ENCODE measurements around the gene LY6G6C.

LY6G6C gene

GRCh38 chr6:31734247-31734820, 12.8 kb upstream of the LY6G6C start:
- Histone ChIP-seq H3K27ac (ENCODE audit: low read depth, low read length) (peak overlapping the region; percentile 95), H3K36me3 (ENCODE audit: control insufficient read depth in 1 of 2, insufficient read depth in 2 of 2, low read length in 2 of 2) (peaks cover 26 to 33% of the 10 kb centered on the region in 2 experiments), H3K4me3 (ENCODE audit: low read depth, low read length) (peak overlapping the region; percentile 78), H3K4me1 (ENCODE audit: control insufficient read depth in 1 of 2, insufficient read depth in 2 of 2, low read length in 2 of 2) (peaks cover 24 to 27% of the 10 kb centered on the region in 2 experiments), H3K9ac (ENCODE audit: low read length) (peak overlapping the region; percentile 42), H3K18ac (ENCODE audit: low read length) (peak overlapping the region; percentile 31), H3K79me1 (ENCODE audit: low read length) (peaks cover 42% of the 10 kb centered on the region), H4K12ac (ENCODE audit: low read depth, low read length) (no peak overlapping the region), H3K14ac (ENCODE audit: low read length) (no peak overlapping the region), H2BK12ac (ENCODE audit: low read length) (peak overlapping the region; percentile 12), H3K79me2 (ENCODE audit: control insufficient read depth, insufficient read depth, low read length, poor library complexity) (peaks cover 26% of the 10 kb centered on the region), H3K9me3 (ENCODE audit: insufficient read depth, low read depth, low read length) (no peaks in the 10 kb centered on the region), H3K4me2 (ENCODE audit: low read length) (peak overlapping the region; percentile 89), H2AK5ac (ENCODE audit: low read length) (peak overlapping the region; percentile 14), H3K23ac (ENCODE audit: low read length) (no peak overlapping the region), H3K4ac (ENCODE audit: low read depth, low read length) (peak overlapping the region; percentile 56), H3K27me3 (ENCODE audit: insufficient read depth, low read length) (no peaks in the 10 kb centered on the region), H4K8ac (ENCODE audit: low read depth, low read length) (no peak overlapping the region), H2AFZ (ENCODE audit: insufficient read depth, low read length, poor library complexity) (no peak overlapping the region), H2BK120ac (ENCODE audit: insufficient read depth, low read length, poor library complexity) (no peak overlapping the region), H4K91ac (ENCODE audit: low read depth, low read length) (no peak overlapping the region), H2BK5ac (ENCODE audit: low read depth, low read length, poor library complexity) (peak overlapping the region; percentile 2)
- DNase-seq: no peak
- no CpG with 5 or more reads among the region's 2 CpGs for WGBS (ENCODE audit: extremely low coverage, insufficient coverage, insufficient read length)

DNA sequence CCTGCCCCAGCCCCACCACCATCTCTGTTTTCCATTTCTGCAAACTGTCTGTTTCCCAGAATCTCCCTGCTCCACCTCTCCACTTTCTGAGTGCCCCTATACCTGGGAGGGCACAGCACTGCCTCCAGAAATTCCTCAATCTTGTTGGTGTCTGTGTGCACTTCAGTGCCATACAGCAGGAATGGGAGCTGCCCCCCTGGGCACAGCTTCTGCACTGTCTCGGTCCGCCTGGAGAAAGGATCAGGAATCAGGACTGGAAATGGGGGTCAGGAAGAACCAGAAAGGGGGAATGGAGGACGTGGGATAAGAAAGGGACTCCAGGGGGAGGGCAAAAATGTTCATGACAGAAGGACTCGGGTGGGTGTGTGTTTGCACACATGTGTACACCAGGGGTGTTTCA, 12.2 kb upstream of the LY6G6C start:
- no CpG with 5 or more reads among the region's 4 CpGs for WGBS (ENCODE audit: extremely low coverage, insufficient coverage, insufficient read length)
- H3K9me3 ChIP-seq (ENCODE audit: insufficient read depth, low read depth, low read length): no peaks in the 10 kb centered on the region
- H3K79me2 ChIP-seq (ENCODE audit: control insufficient read depth, insufficient read depth, low read length, poor library complexity): peaks cover 28% of the 10 kb centered on the region
- H3K18ac ChIP-seq (ENCODE audit: low read length): no peak overlapping the region
- H3K4me1 ChIP-seq (ENCODE audit: control insufficient read depth in 1 of 2, insufficient read depth in 2 of 2, low read length in 2 of 2): peaks cover 23 to 25% of the 10 kb centered on the region in 2 experiments
- no peak overlapping the region for H3K4me3 ChIP-seq (ENCODE audit: low read depth, low read length)
- no peak overlapping the region for H2BK120ac ChIP-seq (ENCODE audit: insufficient read depth, low read length, poor library complexity)
- no peak overlapping the region for H2BK12ac ChIP-seq (ENCODE audit: low read length)
- peak overlapping the region; percentile 89 for H3K4me2 ChIP-seq (ENCODE audit: low read length)
- H2AFZ ChIP-seq (ENCODE audit: insufficient read depth, low read length, poor library complexity): no peak overlapping the region
- H3K9ac ChIP-seq (ENCODE audit: low read length): peak overlapping the region; percentile 28
- no peaks in the 10 kb centered on the region for H3K27me3 ChIP-seq (ENCODE audit: insufficient read depth, low read length)
- no peak overlapping the region for H3K27ac ChIP-seq (ENCODE audit: low read depth, low read length)
- no peak overlapping the region for H4K91ac ChIP-seq (ENCODE audit: low read depth, low read length)
- H2AK5ac ChIP-seq (ENCODE audit: low read length): no peak overlapping the region
- H2BK5ac ChIP-seq (ENCODE audit: low read depth, low read length, poor library complexity): no peak overlapping the region
- H3K14ac ChIP-seq (ENCODE audit: low read length): no peak overlapping the region
- no peak overlapping the region for H4K8ac ChIP-seq (ENCODE audit: low read depth, low read length)
- peak overlapping the region; percentile 56 for H3K4ac ChIP-seq (ENCODE audit: low read depth, low read length)
- DNase-seq: no peak
- no peak overlapping the region for H4K12ac ChIP-seq (ENCODE audit: low read depth, low read length)
- H3K23ac ChIP-seq (ENCODE audit: low read length): no peak overlapping the region
- peaks cover 27 to 34% of the 10 kb centered on the region in 2 experiments for H3K36me3 ChIP-seq (ENCODE audit: control insufficient read depth in 1 of 2, insufficient read depth in 2 of 2, low read length in 2 of 2)
- H3K79me1 ChIP-seq (ENCODE audit: low read length): peaks cover 42% of the 10 kb centered on the region

DNA sequence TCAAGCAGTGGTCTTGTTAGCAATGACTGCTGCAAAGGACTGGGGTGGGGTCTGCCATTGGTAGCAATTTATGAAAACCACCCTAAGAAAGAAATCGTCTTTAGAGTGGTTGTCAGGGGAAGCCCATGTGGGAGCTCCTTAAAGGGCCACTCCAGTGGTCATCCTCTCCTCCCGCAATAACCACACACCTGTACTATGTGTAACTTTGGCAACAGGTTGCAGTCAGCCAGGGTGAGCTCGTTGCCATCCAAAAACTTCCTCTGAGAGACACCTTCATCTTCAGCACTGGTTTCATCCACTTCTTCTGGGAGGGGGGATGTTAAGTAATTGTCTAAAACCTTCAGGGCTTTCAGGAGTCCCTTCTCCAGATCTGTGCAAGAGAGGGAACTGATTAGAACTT, 10.5 kb upstream of the LY6G6C start:
- Histone ChIP-seq H3K4me1 (ENCODE audit: control insufficient read depth in 1 of 2, insufficient read depth in 2 of 2, low read length in 2 of 2) (peaks cover 19% of the 10 kb centered on the region in 2 experiments), H3K18ac (ENCODE audit: low read length) (no peak overlapping the region), H4K91ac (ENCODE audit: low read depth, low read length) (no peak overlapping the region), H3K27me3 (ENCODE audit: insufficient read depth, low read length) (no peaks in the 10 kb centered on the region), H3K4ac (ENCODE audit: low read depth, low read length) (no peak overlapping the region), H3K23ac (ENCODE audit: low read length) (no peak overlapping the region), H3K79me1 (ENCODE audit: low read length) (peaks cover 31% of the 10 kb centered on the region), H2AK5ac (ENCODE audit: low read length) (no peak overlapping the region), H4K8ac (ENCODE audit: low read depth, low read length) (no peak overlapping the region), H3K4me2 (ENCODE audit: low read length) (no peak overlapping the region), H2BK5ac (ENCODE audit: low read depth, low read length, poor library complexity) (no peak overlapping the region), H3K79me2 (ENCODE audit: control insufficient read depth, insufficient read depth, low read length, poor library complexity) (peaks cover 29% of the 10 kb centered on the region), H3K4me3 (ENCODE audit: low read depth, low read length) (no peak overlapping the region), H2AFZ (ENCODE audit: insufficient read depth, low read length, poor library complexity) (no peak overlapping the region), H3K27ac (ENCODE audit: low read depth, low read length) (no peak overlapping the region), H3K9me3 (ENCODE audit: insufficient read depth, low read depth, low read length) (no peaks in the 10 kb centered on the region), H3K9ac (ENCODE audit: low read length) (no peak overlapping the region), H2BK120ac (ENCODE audit: insufficient read depth, low read length, poor library complexity) (no peak overlapping the region), H3K14ac (ENCODE audit: low read length) (no peak overlapping the region), H2BK12ac (ENCODE audit: low read length) (no peak overlapping the region), H4K12ac (ENCODE audit: low read depth, low read length) (no peak overlapping the region), H3K36me3 (ENCODE audit: control insufficient read depth in 1 of 2, insufficient read depth in 2 of 2, low read length in 2 of 2) (peaks cover 42 to 51% of the 10 kb centered on the region in 2 experiments)
- WGBS (ENCODE audit: extremely low coverage, insufficient coverage, insufficient read length): no CpG with 5 or more reads among the region's 3 CpGs
- DNase-seq: no peak

DNA sequence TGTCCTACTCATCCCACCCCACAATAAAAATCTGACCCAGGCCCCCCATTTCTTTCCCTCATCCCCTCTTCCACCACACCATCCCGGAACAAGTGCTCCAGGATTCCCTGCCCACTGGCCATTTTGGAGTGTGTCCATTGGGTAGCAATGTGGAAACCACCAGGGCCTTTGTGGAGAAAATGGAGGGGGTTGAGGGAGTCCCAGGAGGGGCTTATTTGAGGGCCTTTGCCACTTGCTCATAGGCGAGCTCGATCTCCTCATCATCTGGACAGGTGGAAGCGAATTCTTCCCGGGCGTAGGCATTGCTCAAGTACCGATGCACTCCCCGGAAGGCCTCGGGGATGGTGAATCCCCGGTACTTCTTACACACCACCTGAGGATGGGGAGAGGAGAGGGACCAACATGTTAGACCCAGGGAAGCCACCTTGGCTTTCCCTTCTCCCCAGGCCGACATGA, 9.1 kb upstream of the LY6G6C start:
- no peaks in the 10 kb centered on the region for H3K9me3 ChIP-seq (ENCODE audit: insufficient read depth, low read depth, low read length)
- no peak overlapping the region for H2BK5ac ChIP-seq (ENCODE audit: low read depth, low read length, poor library complexity)
- peaks cover 22% of the 10 kb centered on the region for H3K79me2 ChIP-seq (ENCODE audit: control insufficient read depth, insufficient read depth, low read length, poor library complexity)
- no peak overlapping the region for H2AFZ ChIP-seq (ENCODE audit: insufficient read depth, low read length, poor library complexity)
- H4K91ac ChIP-seq (ENCODE audit: low read depth, low read length): no peak overlapping the region
- H3K18ac ChIP-seq (ENCODE audit: low read length): no peak overlapping the region
- no peak overlapping the region for H4K8ac ChIP-seq (ENCODE audit: low read depth, low read length)
- no peak overlapping the region for H2AK5ac ChIP-seq (ENCODE audit: low read length)
- H3K27ac ChIP-seq (ENCODE audit: low read depth, low read length): peak overlapping the region; percentile 95
- peaks cover 20% of the 10 kb centered on the region for H3K79me1 ChIP-seq (ENCODE audit: low read length)
- no peaks in the 10 kb centered on the region for H3K27me3 ChIP-seq (ENCODE audit: insufficient read depth, low read length)
- H3K4ac ChIP-seq (ENCODE audit: low read depth, low read length): no peak overlapping the region
- H3K14ac ChIP-seq (ENCODE audit: low read length): no peak overlapping the region
- no peak overlapping the region for H3K9ac ChIP-seq (ENCODE audit: low read length)
- H3K4me3 ChIP-seq (ENCODE audit: low read depth, low read length): no peak overlapping the region
- peaks cover 14% of the 10 kb centered on the region in 2 experiments for H3K4me1 ChIP-seq (ENCODE audit: control insufficient read depth in 1 of 2, insufficient read depth in 2 of 2, low read length in 2 of 2)
- DNase-seq: peak in 1 of 2 donors; percentile 23
- H3K36me3 ChIP-seq (ENCODE audit: control insufficient read depth in 1 of 2, insufficient read depth in 2 of 2, low read length in 2 of 2): peaks cover 45 to 63% of the 10 kb centered on the region in 2 experiments
- H2BK12ac ChIP-seq (ENCODE audit: low read length): no peak overlapping the region
- no peak overlapping the region for H4K12ac ChIP-seq (ENCODE audit: low read depth, low read length)
- no CpG with 5 or more reads among the region's 11 CpGs for WGBS (ENCODE audit: extremely low coverage, insufficient coverage, insufficient read length)
- no peak overlapping the region for H2BK120ac ChIP-seq (ENCODE audit: insufficient read depth, low read length, poor library complexity)
- H3K23ac ChIP-seq (ENCODE audit: low read length): no peak overlapping the region
- H3K4me2 ChIP-seq (ENCODE audit: low read length): peak overlapping the region; percentile 43

Data from trophoblast cell (in vitro differentiated cells and primary cell).